Ovary (tissue), 3 donors: ENCODE measurements around the gene TYSND1.

ENCODE experiments used
- POLR2A ChIP-seq: fragments of 450-650 bp; IDR thresholded peaks from one replicate; pipeline ENCODE4 v1.6.1; 2017; ENCODE audit warnings: antibody characterized with exemption, mild to moderate bottlenecking, moderate library complexity
- TF ChIP-seq, protein P1 (sequence below), 3 donors: fragments of 450-650 bp in 2 of 3; fragments of 200-600 bp in 1 of 3; IDR thresholded peaks; one replicate each; pipeline versions ENCODE4 v1.5.1 to v1.8.0; 2016 to 2022; ENCODE audit warnings: antibody characterized with exemption in 3 of 3, mild to moderate bottlenecking in 1 of 3
- donor health status: DM: no; HTN: no; CAD: no.

DNA sequence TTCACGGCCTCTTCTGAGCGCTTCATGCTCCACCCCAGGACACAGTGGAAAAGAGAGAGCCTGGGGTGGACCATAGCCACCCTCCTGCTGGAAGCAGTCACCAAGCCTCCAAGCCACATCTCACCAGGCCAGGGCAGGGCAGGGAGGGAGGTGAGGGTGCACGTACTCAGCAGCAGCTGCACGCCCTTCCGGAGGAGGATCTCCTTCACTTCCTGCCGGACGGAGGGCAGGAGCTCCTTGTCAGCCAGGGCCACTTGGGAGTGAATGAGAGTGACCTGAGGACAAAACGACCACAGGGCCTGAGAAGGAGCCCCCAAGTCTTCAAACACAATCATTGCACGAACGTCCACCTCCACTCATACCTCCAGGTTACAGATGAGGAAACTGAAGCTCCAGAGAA, 28.9 kb downstream of the TYSND1 start:
- TF ChIP-seq, protein P1, sequence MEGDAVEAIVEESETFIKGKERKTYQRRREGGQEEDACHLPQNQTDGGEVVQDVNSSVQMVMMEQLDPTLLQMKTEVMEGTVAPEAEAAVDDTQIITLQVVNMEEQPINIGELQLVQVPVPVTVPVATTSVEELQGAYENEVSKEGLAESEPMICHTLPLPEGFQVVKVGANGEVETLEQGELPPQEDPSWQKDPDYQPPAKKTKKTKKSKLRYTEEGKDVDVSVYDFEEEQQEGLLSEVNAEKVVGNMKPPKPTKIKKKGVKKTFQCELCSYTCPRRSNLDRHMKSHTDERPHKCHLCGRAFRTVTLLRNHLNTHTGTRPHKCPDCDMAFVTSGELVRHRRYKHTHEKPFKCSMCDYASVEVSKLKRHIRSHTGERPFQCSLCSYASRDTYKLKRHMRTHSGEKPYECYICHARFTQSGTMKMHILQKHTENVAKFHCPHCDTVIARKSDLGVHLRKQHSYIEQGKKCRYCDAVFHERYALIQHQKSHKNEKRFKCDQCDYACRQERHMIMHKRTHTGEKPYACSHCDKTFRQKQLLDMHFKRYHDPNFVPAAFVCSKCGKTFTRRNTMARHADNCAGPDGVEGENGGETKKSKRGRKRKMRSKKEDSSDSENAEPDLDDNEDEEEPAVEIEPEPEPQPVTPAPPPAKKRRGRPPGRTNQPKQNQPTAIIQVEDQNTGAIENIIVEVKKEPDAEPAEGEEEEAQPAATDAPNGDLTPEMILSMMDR (IDR thresholded peaks at IDR 0.05): no peak
- no peak for TF ChIP-seq POLR2A
